Measurements from ENCODE around the gene SLC28A1. TPM values are rescaled to one million over a fixed set of nuclear protein-coding genes. Genes with fewer than 3 reads are reported as not detected.
A peak's percentile ranks its signal among the peaks of the same experiment; 100 is the strongest.

SLC28A1 gene
- total and polyA plus RNA-seq, 4 donors = 0.09 to 39.7 (median 18.3) TPM

DNA sequence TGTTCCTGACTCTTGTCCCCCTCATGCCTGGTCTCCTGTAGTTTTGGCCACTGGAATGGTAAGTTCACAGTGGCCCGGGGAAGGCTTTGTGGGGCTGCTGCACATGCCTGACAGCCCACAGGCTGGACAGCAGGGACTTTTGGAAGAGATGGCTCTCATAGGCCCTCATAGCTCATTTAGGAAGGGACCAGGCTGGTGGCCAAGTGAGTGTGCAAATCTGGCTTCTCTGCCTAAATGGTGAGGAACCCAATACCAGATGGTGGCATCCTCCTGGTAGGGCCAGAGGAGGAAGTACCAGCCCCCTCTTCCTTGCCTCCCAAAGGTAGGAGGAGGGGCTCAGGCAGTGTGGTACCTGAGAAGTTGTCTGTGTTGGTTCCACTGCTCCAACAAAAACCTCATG, 41.7 kb upstream of the SLC28A1 start:
- no peak for DNase-seq (ENCODE audit: low spot score)
- Histone ChIP-seq H3K9me3 (ENCODE audit: control insufficient read depth in 4 of 4, low read length in 3 of 4) (no peaks in the 10 kb centered on the region), H3K27ac (ENCODE audit: low read depth in 1 of 2, low read length in 2 of 2) (peak overlapping the region in 1 of 2 donors; percentile 90), H3K4me1 (ENCODE audit: control insufficient read depth in 4 of 4, insufficient read depth in 4 of 4, low read length in 3 of 4) (peaks cover 10 to 47% (median 21%) of the 10 kb centered on the region in 4 donors), H3K9ac (ENCODE audit: low read depth in 1 of 2, low read length in 2 of 2) (no peak overlapping the region), H3K36me3 (ENCODE audit: control insufficient read depth in 4 of 4, insufficient read depth in 3 of 4, low read depth in 1 of 4, low read length in 3 of 4) (no peaks in the 10 kb centered on the region), H3K4me3 (ENCODE audit: low read depth in 1 of 3, low read length in 3 of 3) (no peak overlapping the region), H3K27me3 (ENCODE audit: control insufficient read depth in 4 of 4, insufficient read depth in 4 of 4, low read length in 3 of 4) (no peaks in the 10 kb centered on the region)
- WGBS = 98% methylated on average over 1 of the region's 1 CpG
- TF ChIP-seq, protein P1, sequence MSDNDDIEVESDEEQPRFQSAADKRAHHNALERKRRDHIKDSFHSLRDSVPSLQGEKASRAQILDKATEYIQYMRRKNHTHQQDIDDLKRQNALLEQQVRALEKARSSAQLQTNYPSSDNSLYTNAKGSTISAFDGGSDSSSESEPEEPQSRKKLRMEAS (IDR thresholded peaks at IDR 0.05) = no peak
- TF ChIP-seq TAF1 (conservative IDR thresholded peaks at IDR 0.05) (no peak), RAD21 (IDR thresholded peaks at IDR 0.05) (no peak), NR2F2 (IDR thresholded peaks at IDR 0.05) (no peak), SP1 (IDR thresholded peaks at IDR 0.05) (no peak), FOXA2 (IDR thresholded peaks at IDR 0.05) (no peak), GABPA (IDR thresholded peaks at IDR 0.05 in 1 of 2, conservative IDR thresholded peaks at IDR 0.05 in 1 of 2) (no peak), RXRA (IDR thresholded peaks at IDR 0.05) (no peak), FOXA1 (IDR thresholded peaks at IDR 0.05) (no peak), YY1 (IDR thresholded peaks at IDR 0.05) (no peak), JUND (IDR thresholded peaks at IDR 0.05) (no peak), HNF4G (IDR thresholded peaks at IDR 0.05) (no peak), EGR1 (IDR thresholded peaks at IDR 0.05; ENCODE audit: low read depth in 2 of 2) (no peak), HNF4A (conservative IDR thresholded peaks at IDR 0.05) (no peak)
- TF ChIP-seq, protein P2, sequence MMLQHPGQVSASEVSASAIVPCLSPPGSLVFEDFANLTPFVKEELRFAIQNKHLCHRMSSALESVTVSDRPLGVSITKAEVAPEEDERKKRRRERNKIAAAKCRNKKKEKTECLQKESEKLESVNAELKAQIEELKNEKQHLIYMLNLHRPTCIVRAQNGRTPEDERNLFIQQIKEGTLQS (IDR thresholded peaks at IDR 0.05) = no peak
- TF ChIP-seq, protein P3, sequence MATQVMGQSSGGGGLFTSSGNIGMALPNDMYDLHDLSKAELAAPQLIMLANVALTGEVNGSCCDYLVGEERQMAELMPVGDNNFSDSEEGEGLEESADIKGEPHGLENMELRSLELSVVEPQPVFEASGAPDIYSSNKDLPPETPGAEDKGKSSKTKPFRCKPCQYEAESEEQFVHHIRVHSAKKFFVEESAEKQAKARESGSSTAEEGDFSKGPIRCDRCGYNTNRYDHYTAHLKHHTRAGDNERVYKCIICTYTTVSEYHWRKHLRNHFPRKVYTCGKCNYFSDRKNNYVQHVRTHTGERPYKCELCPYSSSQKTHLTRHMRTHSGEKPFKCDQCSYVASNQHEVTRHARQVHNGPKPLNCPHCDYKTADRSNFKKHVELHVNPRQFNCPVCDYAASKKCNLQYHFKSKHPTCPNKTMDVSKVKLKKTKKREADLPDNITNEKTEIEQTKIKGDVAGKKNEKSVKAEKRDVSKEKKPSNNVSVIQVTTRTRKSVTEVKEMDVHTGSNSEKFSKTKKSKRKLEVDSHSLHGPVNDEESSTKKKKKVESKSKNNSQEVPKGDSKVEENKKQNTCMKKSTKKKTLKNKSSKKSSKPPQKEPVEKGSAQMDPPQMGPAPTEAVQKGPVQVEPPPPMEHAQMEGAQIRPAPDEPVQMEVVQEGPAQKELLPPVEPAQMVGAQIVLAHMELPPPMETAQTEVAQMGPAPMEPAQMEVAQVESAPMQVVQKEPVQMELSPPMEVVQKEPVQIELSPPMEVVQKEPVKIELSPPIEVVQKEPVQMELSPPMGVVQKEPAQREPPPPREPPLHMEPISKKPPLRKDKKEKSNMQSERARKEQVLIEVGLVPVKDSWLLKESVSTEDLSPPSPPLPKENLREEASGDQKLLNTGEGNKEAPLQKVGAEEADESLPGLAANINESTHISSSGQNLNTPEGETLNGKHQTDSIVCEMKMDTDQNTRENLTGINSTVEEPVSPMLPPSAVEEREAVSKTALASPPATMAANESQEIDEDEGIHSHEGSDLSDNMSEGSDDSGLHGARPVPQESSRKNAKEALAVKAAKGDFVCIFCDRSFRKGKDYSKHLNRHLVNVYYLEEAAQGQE (IDR thresholded peaks at IDR 0.05) = no peak
- TF ChIP-seq, protein P4, sequence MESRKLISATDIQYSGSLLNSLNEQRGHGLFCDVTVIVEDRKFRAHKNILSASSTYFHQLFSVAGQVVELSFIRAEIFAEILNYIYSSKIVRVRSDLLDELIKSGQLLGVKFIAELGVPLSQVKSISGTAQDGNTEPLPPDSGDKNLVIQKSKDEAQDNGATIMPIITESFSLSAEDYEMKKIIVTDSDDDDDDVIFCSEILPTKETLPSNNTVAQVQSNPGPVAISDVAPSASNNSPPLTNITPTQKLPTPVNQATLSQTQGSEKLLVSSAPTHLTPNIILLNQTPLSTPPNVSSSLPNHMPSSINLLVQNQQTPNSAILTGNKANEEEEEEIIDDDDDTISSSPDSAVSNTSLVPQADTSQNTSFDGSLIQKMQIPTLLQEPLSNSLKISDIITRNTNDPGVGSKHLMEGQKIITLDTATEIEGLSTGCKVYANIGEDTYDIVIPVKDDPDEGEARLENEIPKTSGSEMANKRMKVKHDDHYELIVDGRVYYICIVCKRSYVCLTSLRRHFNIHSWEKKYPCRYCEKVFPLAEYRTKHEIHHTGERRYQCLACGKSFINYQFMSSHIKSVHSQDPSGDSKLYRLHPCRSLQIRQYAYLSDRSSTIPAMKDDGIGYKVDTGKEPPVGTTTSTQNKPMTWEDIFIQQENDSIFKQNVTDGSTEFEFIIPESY (IDR thresholded peaks at IDR 0.05) = no peak
- TF ChIP-seq, protein P5, sequence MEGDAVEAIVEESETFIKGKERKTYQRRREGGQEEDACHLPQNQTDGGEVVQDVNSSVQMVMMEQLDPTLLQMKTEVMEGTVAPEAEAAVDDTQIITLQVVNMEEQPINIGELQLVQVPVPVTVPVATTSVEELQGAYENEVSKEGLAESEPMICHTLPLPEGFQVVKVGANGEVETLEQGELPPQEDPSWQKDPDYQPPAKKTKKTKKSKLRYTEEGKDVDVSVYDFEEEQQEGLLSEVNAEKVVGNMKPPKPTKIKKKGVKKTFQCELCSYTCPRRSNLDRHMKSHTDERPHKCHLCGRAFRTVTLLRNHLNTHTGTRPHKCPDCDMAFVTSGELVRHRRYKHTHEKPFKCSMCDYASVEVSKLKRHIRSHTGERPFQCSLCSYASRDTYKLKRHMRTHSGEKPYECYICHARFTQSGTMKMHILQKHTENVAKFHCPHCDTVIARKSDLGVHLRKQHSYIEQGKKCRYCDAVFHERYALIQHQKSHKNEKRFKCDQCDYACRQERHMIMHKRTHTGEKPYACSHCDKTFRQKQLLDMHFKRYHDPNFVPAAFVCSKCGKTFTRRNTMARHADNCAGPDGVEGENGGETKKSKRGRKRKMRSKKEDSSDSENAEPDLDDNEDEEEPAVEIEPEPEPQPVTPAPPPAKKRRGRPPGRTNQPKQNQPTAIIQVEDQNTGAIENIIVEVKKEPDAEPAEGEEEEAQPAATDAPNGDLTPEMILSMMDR (IDR thresholded peaks at IDR 0.05; ENCODE audit: low read depth, low read length, missing input control) = no peak
